Spleen (tissue), 11 donors: Measurements from ENCODE around the gene PGAP2. TPM values are rescaled to one million over a fixed set of nuclear protein-coding genes. Genes with fewer than 3 reads are reported as not detected.
A peak's percentile ranks its signal among the peaks of the same experiment; 100 is the strongest.

Experiments used
- DNase-seq: peaks from one replicate; pipeline ENCODE4 v3.0.0-alpha.2; 2020
- H3K27ac ChIP-seq, 8 donors: fragments of 200-600 bp; sonication (generic) in 7 of 8; 1 replicate in 4 of 8; 2 replicates in 4 of 8; pipeline versions ENCODE4 v1.5.0 to v1.8.0; 2016 to 2021; ENCODE audit warnings: inconsistent platforms in 4 of 8, mild to moderate bottlenecking in 4 of 8, moderate library complexity in 1 of 8
- H3K27me3 ChIP-seq, 7 donors: fragments of 200-600 bp; sonication (generic) in 6 of 7; replicated peaks in 1 of 7; 1 replicate in 4 of 7; 2 replicates in 3 of 7; pipeline versions ENCODE4 v1.5.0 to v1.8.0; 2016 to 2021; ENCODE audit warnings: inconsistent platforms in 3 of 7, mild to moderate bottlenecking in 1 of 7
- H3K36me3 ChIP-seq, 6 donors: fragments of 200-600 bp; sonication (generic) in 5 of 6; 1 replicate in 4 of 6; 2 replicates in 2 of 6; pipeline versions ENCODE4 v1.5.0 to v1.8.0; 2016 to 2021; ENCODE audit warnings: inconsistent platforms in 2 of 6
- H3K4me1 ChIP-seq, 6 donors: fragments of 200-600 bp; sonication (generic) in 5 of 6; 1 replicate in 3 of 6; 2 replicates in 3 of 6; pipeline versions ENCODE4 v1.5.0 to v1.8.0; 2016 to 2021; ENCODE audit warnings: inconsistent platforms in 3 of 6
- H3K4me3 ChIP-seq, 8 donors: fragments of 200-600 bp; sonication (generic) in 7 of 8; 1 replicate in 4 of 8; 2 replicates in 4 of 8; pipeline versions ENCODE4 v1.5.0 to v1.8.0; 2016 to 2021; ENCODE audit warnings: inconsistent platforms in 4 of 8, mild to moderate bottlenecking in 4 of 8, moderate library complexity in 2 of 8
- H3K9me3 ChIP-seq, 8 donors: fragments of 200-600 bp; sonication (generic) in 7 of 8; 1 replicate in 4 of 8; 2 replicates in 4 of 8; pipeline versions ENCODE4 v1.5.0 to v1.8.0; 2016 to 2021; ENCODE audit warnings: inconsistent platforms in 4 of 8
- POLR2A ChIP-seq, 3 donors: fragments of 450-650 bp; IDR thresholded peaks; one replicate each; pipeline ENCODE4 v1.5.1; 2017; ENCODE audit warnings: antibody characterized with exemption in 3 of 3, mild to moderate bottlenecking in 1 of 3
- POLR2AphosphoS5 ChIP-seq, 3 donors: sonication (generic); formaldehyde crosslinking; IDR thresholded peaks; one replicate each; pipeline ENCODE4 v1.5.1; 2017; ENCODE audit warnings: antibody characterized with exemption in 3 of 3
- WGBS, 5 donors: extraction: QIAGEN DNeasy Blood & Tissue Kit in 3 of 5; methylation state at CpG; one replicate each; pipeline versions ENCODE4 v1.1.5 to v1.1.7; 2013 to 2018; 5-methylcytosine and 5-hydroxymethylcytosine counted together
- intact Hi-C: fragments of 100-400 bp; cut with DNase I; formaldehyde crosslinking; loops from one replicate; pipeline ENCODE4 v1.15.0; 2023; ENCODE audit warnings: low total_unique reads
- polyA plus RNA-seq, 3 donors: library from polyadenylated mRNA; stranded (reverse); fragments of 200-250 nt; gene quantifications; one replicate each; pipeline ENCODE4 v1.2.1, GENCODE V29; 2013
- total RNA-seq, 7 donors: library from RNA; depleted of rRNA in 3 of 7; stranded (reverse); fragments of >200 nt in 3 of 7; fragmentation: NEBNext Ultra II Directional in 4 of 7; extraction: Animal tissue kit (Norgen Biotek cat#: 25700) in 4 of 7; gene quantifications; one replicate each; pipeline versions ENCODE4 v1.1.0 to v1.2.1, GENCODE V29; 2016 to 2021
- TF ChIP-seq, protein P1 (sequence below), 11 experiments: fragments of 200-600 bp in 7 of 11; fragments of 450-650 bp in 4 of 11; sonication (generic) in 4 of 11; IDR thresholded peaks in 8 of 11; conservative IDR thresholded peaks in 3 of 11; 1 replicate in 7 of 11; 2 replicates in 4 of 11; pipeline versions ENCODE4 v1.4.0 to v1.8.0; 2016 to 2021; ENCODE audit warnings: antibody characterized with exemption in 11 of 11, inconsistent platforms in 4 of 11, mild to moderate bottlenecking in 1 of 11
- donor health status: healthy with polysubstance abuse.
- donor health status: DM: no; HTN: no; CAD: no; lungs with moderate emphysema.
- donor health status: DM: no; HTN: no; CAD: no.
- donor health status: Bipolar disorder and iron deficiency.
- donor health status: healthy.
- donor health status: DM: no; HTN: no; CAD: no.
- donor health status: DM: yes; HTN: yes; CAD: no.

The PGAP2 gene
- total and polyA plus RNA-seq, 10 donors, result 10.7 to 22.2 (median 15.0) TPM

DNA sequence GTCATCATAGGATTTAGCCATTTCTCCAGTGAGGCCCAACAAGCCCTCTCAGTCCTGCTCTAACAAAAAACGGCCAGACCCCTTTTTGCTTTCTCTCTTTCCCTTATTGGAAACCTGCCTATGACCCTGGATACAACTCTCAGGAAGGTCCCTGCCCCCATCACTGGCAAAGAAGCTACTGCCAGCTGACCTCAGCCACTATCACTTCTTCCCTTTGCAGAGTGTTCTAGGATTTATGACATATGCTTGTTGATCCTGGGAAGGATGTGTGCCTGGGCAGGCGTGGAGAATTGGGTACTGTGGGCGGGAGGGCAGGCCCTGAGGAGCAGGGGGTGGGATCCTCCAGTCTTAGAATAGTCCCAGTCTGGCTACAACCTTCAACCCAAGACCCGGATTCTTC is 7.5 kb downstream of the PGAP2 start:
- WGBS, 5 donors, result 81 to 91% (median 85%) methylated on average over 4 of the region's 4 CpGs
- H3K4me1 ChIP-seq, result no peaks in the 10 kb centered on the region
- H3K36me3 ChIP-seq, result peaks cover 0 to 9% (median 0%) of the 10 kb centered on the region in 6 donors
- no peaks in the 10 kb centered on the region for H3K27me3 ChIP-seq
- DNase-seq, result peak; percentile 37
- no peaks in the 10 kb centered on the region for H3K9me3 ChIP-seq
- H3K27ac ChIP-seq, result no peak overlapping the region
- TF ChIP-seq POLR2A (IDR thresholded peaks at IDR 0.05) (no peak), POLR2AphosphoS5 (IDR thresholded peaks at IDR 0.05) (no peak)
- TF ChIP-seq, protein P1, sequence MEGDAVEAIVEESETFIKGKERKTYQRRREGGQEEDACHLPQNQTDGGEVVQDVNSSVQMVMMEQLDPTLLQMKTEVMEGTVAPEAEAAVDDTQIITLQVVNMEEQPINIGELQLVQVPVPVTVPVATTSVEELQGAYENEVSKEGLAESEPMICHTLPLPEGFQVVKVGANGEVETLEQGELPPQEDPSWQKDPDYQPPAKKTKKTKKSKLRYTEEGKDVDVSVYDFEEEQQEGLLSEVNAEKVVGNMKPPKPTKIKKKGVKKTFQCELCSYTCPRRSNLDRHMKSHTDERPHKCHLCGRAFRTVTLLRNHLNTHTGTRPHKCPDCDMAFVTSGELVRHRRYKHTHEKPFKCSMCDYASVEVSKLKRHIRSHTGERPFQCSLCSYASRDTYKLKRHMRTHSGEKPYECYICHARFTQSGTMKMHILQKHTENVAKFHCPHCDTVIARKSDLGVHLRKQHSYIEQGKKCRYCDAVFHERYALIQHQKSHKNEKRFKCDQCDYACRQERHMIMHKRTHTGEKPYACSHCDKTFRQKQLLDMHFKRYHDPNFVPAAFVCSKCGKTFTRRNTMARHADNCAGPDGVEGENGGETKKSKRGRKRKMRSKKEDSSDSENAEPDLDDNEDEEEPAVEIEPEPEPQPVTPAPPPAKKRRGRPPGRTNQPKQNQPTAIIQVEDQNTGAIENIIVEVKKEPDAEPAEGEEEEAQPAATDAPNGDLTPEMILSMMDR (IDR thresholded peaks at IDR 0.05 in 8 of 11, conservative IDR thresholded peaks at IDR 0.05 in 3 of 11), result no peak
- no peak overlapping the region for H3K4me3 ChIP-seq
- intact Hi-C loops, result no loop called here

DNA sequence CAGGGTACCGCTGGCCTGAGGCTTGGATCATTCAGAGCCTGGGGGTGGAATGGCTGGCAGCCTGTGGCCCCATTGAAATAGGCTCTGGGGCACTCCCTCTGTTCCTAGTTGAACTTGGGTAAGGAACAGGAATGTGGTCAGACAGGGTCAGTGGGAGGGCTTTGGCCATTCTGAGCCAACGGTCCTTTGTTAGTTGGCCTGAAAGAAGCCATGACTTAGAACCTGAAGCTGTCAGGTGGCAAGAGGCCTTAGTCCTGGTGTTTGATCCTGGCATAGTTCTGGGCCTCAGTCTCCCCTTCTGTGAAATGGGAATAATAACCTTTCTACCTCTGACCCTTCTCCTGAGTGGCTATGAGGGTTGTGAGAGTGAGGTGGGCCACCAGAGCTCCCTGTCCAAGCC is 8.3 kb downstream of the PGAP2 start:
- TF ChIP-seq, protein P1 (IDR thresholded peaks at IDR 0.05 in 8 of 11, conservative IDR thresholded peaks at IDR 0.05 in 3 of 11), result no peak
- TF ChIP-seq POLR2A (IDR thresholded peaks at IDR 0.05) (no peak), POLR2AphosphoS5 (IDR thresholded peaks at IDR 0.05) (no peak)
- peak; percentile 13 for DNase-seq
- no peaks in the 10 kb centered on the region for H3K27me3 ChIP-seq
- no peaks in the 10 kb centered on the region for H3K4me1 ChIP-seq
- 84 to 100% (median 92%) methylated on average over 1 to 2 of the region's 2 CpGs for WGBS, 5 donors
- peaks cover 0 to 2% (median 0%) of the 10 kb centered on the region in 6 donors for H3K36me3 ChIP-seq
- no peaks in the 10 kb centered on the region for H3K9me3 ChIP-seq
- H3K27ac ChIP-seq, result no peak overlapping the region
- no peak overlapping the region for H3K4me3 ChIP-seq
- intact Hi-C loops, result no loop called here

DNA sequence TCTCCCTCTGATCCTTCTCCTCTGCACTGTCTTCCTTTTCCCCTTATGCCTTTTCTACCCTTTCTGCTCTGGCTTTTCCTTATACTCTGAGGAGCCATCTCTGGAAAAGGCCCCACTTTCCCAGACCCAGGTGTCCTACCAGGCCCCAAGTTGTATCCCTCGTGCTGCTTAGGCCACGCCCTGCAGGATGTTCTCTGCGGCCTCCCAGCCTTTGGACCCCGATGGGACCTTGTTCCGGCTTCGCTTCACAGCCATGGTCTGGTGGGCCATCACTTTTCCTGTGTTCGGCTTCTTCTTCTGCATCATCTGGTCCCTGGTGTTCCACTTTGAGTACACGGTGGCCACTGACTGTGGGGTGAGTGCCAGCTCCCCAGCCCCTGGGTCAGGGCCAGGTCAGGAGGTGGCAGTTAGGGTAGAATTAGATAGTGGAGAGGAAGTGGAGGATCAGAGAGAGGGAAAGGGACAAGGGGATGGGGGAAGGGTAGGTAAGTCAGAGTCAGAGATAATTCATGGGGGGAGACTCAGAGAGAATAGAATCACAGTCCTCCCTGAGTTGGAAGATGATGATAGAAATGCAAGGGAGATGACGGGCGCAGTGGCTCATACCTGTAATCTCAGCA is 8.9 kb downstream of the PGAP2 start:
- 82 to 90% (median 84%) methylated on average over 10 of the region's 10 CpGs for WGBS, 5 donors
- H3K9me3 ChIP-seq, result no peaks in the 10 kb centered on the region
- H3K4me1 ChIP-seq, result no peaks in the 10 kb centered on the region
- H3K27ac ChIP-seq, result no peak overlapping the region
- H3K36me3 ChIP-seq, result no peaks in the 10 kb centered on the region
- intact Hi-C loops, result no loop called here
- DNase-seq, result peak; percentile 56
- H3K4me3 ChIP-seq, result no peak overlapping the region
- no peak for TF ChIP-seq POLR2A (IDR thresholded peaks at IDR 0.05)
- no peaks in the 10 kb centered on the region for H3K27me3 ChIP-seq

DNA sequence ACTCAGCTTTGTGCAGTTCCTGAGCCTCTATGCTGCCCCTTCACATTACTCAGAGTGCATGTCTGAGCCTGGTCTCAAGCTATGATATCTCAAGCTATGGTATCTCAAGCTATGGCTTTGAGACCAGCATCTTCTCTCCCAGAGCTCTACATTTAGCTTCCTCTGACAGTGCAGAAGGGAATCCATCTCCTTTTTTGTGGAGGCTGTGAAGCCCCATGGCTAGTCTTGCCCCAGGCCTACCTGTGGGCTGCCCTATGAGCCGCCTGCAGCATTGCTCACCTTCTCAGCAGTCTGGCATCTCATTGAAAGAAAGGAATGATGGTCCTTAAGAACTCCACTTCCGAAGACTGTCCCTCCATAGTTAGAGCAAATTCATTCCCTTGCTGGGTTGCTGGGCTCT is 12.6 kb downstream of the PGAP2 start:
- Histone ChIP-seq H3K4me3 (no peak overlapping the region), H3K36me3 (peaks cover 0 to 18% (median 7%) of the 10 kb centered on the region in 6 donors), H3K27ac (no peak overlapping the region), H3K27me3 (no peaks in the 10 kb centered on the region), H3K9me3 (no peaks in the 10 kb centered on the region), H3K4me1 (peaks cover 0 to 21% (median 13%) of the 10 kb centered on the region in 6 donors)
- peak; percentile 6 for DNase-seq
- intact Hi-C loops, result no loop called here
- TF ChIP-seq, protein P1 (IDR thresholded peaks at IDR 0.05 in 8 of 11, conservative IDR thresholded peaks at IDR 0.05 in 3 of 11), result no peak
- TF ChIP-seq POLR2AphosphoS5 (IDR thresholded peaks at IDR 0.05) (no peak), POLR2A (IDR thresholded peaks at IDR 0.05) (no peak)
- WGBS, 5 donors, result 93 to 100% (median 97%) methylated on average over 2 of the region's 2 CpGs
